H9 (cell line): ENCODE data around the gene USP7. TPM values are rescaled to one million over a fixed set of nuclear protein-coding genes. Genes with fewer than 3 reads are reported as not detected.

Source experiments
- DNase-seq: peaks from one replicate; pipeline ENCODE4 v3.0.0-alpha.2; 2017
- H2AFZ ChIP-seq: one replicate; pipeline ENCODE4 v1.6.1; 2013; ENCODE audit warnings: mild to moderate bottlenecking, low read length, control low read depth, moderate library complexity
- H2AK5ac ChIP-seq: 2 replicates; pipeline ENCODE4 v1.6.1; 2013; ENCODE audit warnings: low read length, control low read depth, mixed read lengths; ENCODE audit not compliant: insufficient read length
- H2BK120ac ChIP-seq: one replicate; pipeline ENCODE4 v1.6.1; 2013; ENCODE audit warnings: low read depth, mild to moderate bottlenecking, low read length, control low read depth, inconsistent platforms; ENCODE audit not compliant: poor library complexity, severe bottlenecking
- H2BK12ac ChIP-seq: 2 replicates; pipeline ENCODE4 v1.6.1; 2013; ENCODE audit warnings: low read length, control low read depth, mixed read lengths, low read depth; ENCODE audit not compliant: insufficient read length
- H2BK15ac ChIP-seq: 2 replicates; pipeline ENCODE4 v1.6.1; 2013; ENCODE audit warnings: low read depth, low read length, control low read depth
- H2BK20ac ChIP-seq: one replicate; pipeline ENCODE4 v1.6.1; 2013; ENCODE audit warnings: low read depth, mild to moderate bottlenecking, low read length, control low read depth, inconsistent platforms; ENCODE audit not compliant: poor library complexity, severe bottlenecking
- H2BK5ac ChIP-seq: 2 replicates; pipeline ENCODE4 v1.6.1; 2013; ENCODE audit warnings: low read length, control low read depth, mixed read lengths; ENCODE audit not compliant: insufficient read length
- H3K14ac ChIP-seq: 2 replicates; pipeline ENCODE4 v1.6.1; 2013; ENCODE audit warnings: low read length, control low read depth; ENCODE audit not compliant: insufficient read depth
- H3K18ac ChIP-seq: 2 replicates; pipeline ENCODE4 v1.6.1; 2013; ENCODE audit warnings: low read depth, mild to moderate bottlenecking, mixed read lengths, low read length, control low read depth; ENCODE audit not compliant: insufficient read length
- H3K23ac ChIP-seq: 2 replicates; pipeline ENCODE4 v1.6.1; 2013; ENCODE audit warnings: low read length, control low read depth, mixed read lengths, low read depth; ENCODE audit not compliant: insufficient read length
- H3K23me2 ChIP-seq: 2 replicates; pipeline ENCODE4 v1.6.1; 2013; ENCODE audit warnings: low read depth, mild to moderate bottlenecking, mixed read lengths, low read length, control low read depth; ENCODE audit not compliant: insufficient read length, poor library complexity, severe bottlenecking
- H3K27ac ChIP-seq: 2 replicates; pipeline ENCODE4 v1.5.1; 2013; ENCODE audit warnings: low read length, control low read depth, mixed read lengths, low read depth; ENCODE audit not compliant: insufficient read length
- H3K27me3 ChIP-seq: 2 replicates; pipeline ENCODE4 v1.6.1; 2013; ENCODE audit warnings: low read length, control low read depth, inconsistent platforms; ENCODE audit not compliant: insufficient read depth
- H3K4ac ChIP-seq: 2 replicates; pipeline ENCODE4 v1.6.1; 2013; ENCODE audit warnings: low read depth, mild to moderate bottlenecking, control low read depth, inconsistent platforms, low read length, moderate library complexity
- H3K4me1 ChIP-seq: 2 replicates; pipeline ENCODE4 v1.6.1; 2013; ENCODE audit warnings: low read length, control low read depth, inconsistent platforms; ENCODE audit not compliant: insufficient read depth
- H3K4me2 ChIP-seq: 2 replicates; pipeline ENCODE4 v1.6.1; 2013; ENCODE audit warnings: low read length, control low read depth, mixed read lengths; ENCODE audit not compliant: insufficient read length, insufficient read depth
- H3K56ac ChIP-seq: 2 replicates; pipeline ENCODE4 v1.6.1; 2013; ENCODE audit warnings: low read depth, mild to moderate bottlenecking, mixed read lengths, low read length, control low read depth; ENCODE audit not compliant: insufficient read length
- H3K79me1 ChIP-seq: 2 replicates; pipeline ENCODE4 v1.6.1; 2013; ENCODE audit warnings: low read depth, mild to moderate bottlenecking, moderate library complexity, low read length, control low read depth, inconsistent platforms; ENCODE audit not compliant: insufficient read depth, poor library complexity, severe bottlenecking
- H3K79me2 ChIP-seq: 2 replicates; pipeline ENCODE4 v1.6.1; 2013; ENCODE audit warnings: low read length, control low read depth, inconsistent platforms; ENCODE audit not compliant: insufficient read depth
- H3K9ac ChIP-seq: 2 replicates; pipeline ENCODE4 v1.6.1; 2013; ENCODE audit warnings: low read length, control low read depth, mixed read lengths; ENCODE audit not compliant: insufficient read length; ENCODE audit errors: extremely low read depth
- H3K9me3 ChIP-seq: one replicate; pipeline ENCODE4 v1.6.1; 2013; ENCODE audit warnings: low read depth, low read length, inconsistent platforms; ENCODE audit not compliant: control insufficient read depth
- H3T11ph ChIP-seq: one replicate; pipeline ENCODE4 v1.6.1; 2013; ENCODE audit warnings: mild to moderate bottlenecking, low read length, control low read depth, inconsistent platforms
- H4K20me1 ChIP-seq: one replicate; pipeline ENCODE4 v1.6.1; 2013; ENCODE audit not compliant: control insufficient read depth, insufficient read length, insufficient read depth
- H4K5ac ChIP-seq: 2 replicates; pipeline ENCODE4 v1.6.1; 2013; ENCODE audit warnings: low read depth, mild to moderate bottlenecking, mixed read lengths, low read length, control low read depth; ENCODE audit not compliant: insufficient read length
- H4K8ac ChIP-seq: replicated peaks from 2 replicates; pipeline ENCODE4 v1.6.1; 2013; ENCODE audit warnings: low read length, control low read depth, mixed read lengths, low read depth; ENCODE audit not compliant: insufficient read length
- H4K91ac ChIP-seq: 2 replicates; pipeline ENCODE4 v1.6.1; 2013; ENCODE audit warnings: low read depth, mild to moderate bottlenecking, moderate library complexity, mixed read lengths, low read length, control low read depth; ENCODE audit not compliant: insufficient read length
- H3K27ac Mint-ChIP-seq, 3 experiments: 2 replicates in 2 of 3; 3 replicates in 1 of 3; pipeline ENCODE4 v1.8.0; 2020 to 2021; ENCODE audit warnings: mixed read lengths in 3 of 3, mild to moderate bottlenecking in 1 of 3, moderate library complexity in 1 of 3
- H3K27me3 Mint-ChIP-seq: 2 replicates; pipeline ENCODE4 v1.8.0; 2021; ENCODE audit warnings: low read depth, mild to moderate bottlenecking, moderate library complexity, mixed read lengths
- H3K36me3 Mint-ChIP-seq, 3 experiments: 2 replicates in 2 of 3; 3 replicates in 1 of 3; pipeline ENCODE4 v1.8.0; 2020 to 2021; ENCODE audit warnings: low read depth in 3 of 3, mixed read lengths in 3 of 3; ENCODE audit not compliant: insufficient read depth in 1 of 3
- H3K4me1 Mint-ChIP-seq, 2 experiments: 2 replicates each; pipeline ENCODE4 v1.8.0; 2020; ENCODE audit warnings: mixed read lengths in 2 of 2
- H3K4me3 Mint-ChIP-seq, 2 experiments: 2 replicates in 1 of 2; 3 replicates in 1 of 2; pipeline ENCODE4 v1.8.0; 2020 to 2021; ENCODE audit warnings: mild to moderate bottlenecking in 2 of 2, mixed read lengths in 2 of 2, moderate library complexity in 1 of 2
- H3K9me3 Mint-ChIP-seq, 2 experiments: 2 replicates in 1 of 2; 3 replicates in 1 of 2; pipeline ENCODE4 v1.8.0; 2020; ENCODE audit warnings: mild to moderate bottlenecking in 2 of 2, mixed read lengths in 2 of 2, moderate library complexity in 1 of 2
- CTCF ChIP-seq: fragments of 200-600 bp; sonication (generic); conservative IDR thresholded peaks from 3 replicates; pipeline ENCODE4 v1.8.0; 2021; ENCODE audit warnings: antibody characterized with exemption, mild to moderate bottlenecking
- WGBS: extraction: QIAGEN DNeasy Blood & Tissue Kit; methylation state at CpG from one replicate; pipeline ENCODE4 v1.1.7; 2013; ENCODE audit warnings: missing lambda C conversion rate, low lambda C conversion rate, mixed read lengths; ENCODE audit not compliant: insufficient read length; ENCODE audit errors: extremely low coverage; 5-methylcytosine and 5-hydroxymethylcytosine counted together
- total RNA-seq: library from RNA; stranded (reverse); gene quantifications from 2 replicates; pipeline ENCODE4 v1.2.1, GENCODE V29; 2021

Gene USP7
- total RNA-seq, 1 experiment from 2014 or later: 192 TPM

- Histone ChIP-seq H3K23ac (no peak overlapping the region), H2AK5ac (no peak overlapping the region), H4K91ac (no peak overlapping the region), H4K5ac (no peak overlapping the region), H3T11ph (no peak overlapping the region), H2BK15ac (no peak overlapping the region), H3K18ac (no peak overlapping the region), H3K27me3 (no peaks in the 10 kb centered on the region), H3K27ac (no peak overlapping the region), H2BK12ac (no peak overlapping the region), H3K23me2 (no peaks in the 10 kb centered on the region), H4K20me1 (no peaks in the 10 kb centered on the region), H3K9me3 (no peaks in the 10 kb centered on the region), H3K79me1 (no peaks in the 10 kb centered on the region), H2BK5ac (no peak overlapping the region), H4K8ac (no peak overlapping the region), H2BK120ac (no peak overlapping the region), H3K4ac (no peak overlapping the region), H3K9ac (no peak overlapping the region), H2BK20ac (no peak overlapping the region), H3K56ac (no peak overlapping the region), H3K4me2 (no peak overlapping the region), H3K14ac (no peak overlapping the region), H2AFZ (no peak overlapping the region), H3K4me1 (no peaks in the 10 kb centered on the region), H3K79me2 (no peaks in the 10 kb centered on the region)
- no peak for DNase-seq
- no peak for TF ChIP-seq CTCF
- H3K9me3 Mint-ChIP-seq: no peaks in the 10 kb centered on the region
- no peak overlapping the region for H3K27ac Mint-ChIP-seq
- no peaks in the 10 kb centered on the region for H3K36me3 Mint-ChIP-seq
- H3K4me1 Mint-ChIP-seq: no peaks in the 10 kb centered on the region; a peak in 1 of 4 replicates
- H3K4me3 Mint-ChIP-seq: no peak overlapping the region
- peaks cover 5% of the 10 kb centered on the region for H3K27me3 Mint-ChIP-seq
- no CpG with 5 or more reads among the region's 4 CpGs for WGBS
Observed at GRCh38 chr16:8999800-9000199, 36.1 kb upstream of the USP7 start.
